GM11168 (cell line): ENCODE measurements around the gene PRR20E.
"Not testable (repeated sequence)": the region's sequence is repeated elsewhere in the genome, so short reads cannot be mapped to it uniquely, and the experiment has no call there.

Experiments
- in situ Hi-C: fragments of 300-500 bp; cut with MboI; formaldehyde crosslinking; loops from one replicate; pipeline ENCODE4 v1.12.0; 2022; ENCODE audit warnings: low sequenced_read_pairs; ENCODE audit not compliant: unreplicated experiment

The PRR20E gene

GRCh38 chr13:57166897-57167296 is at the start of gene PRR20E:
TSS of gene PRR20E (plus strand) at chr13:57167197. CDS start at chr13:57167584, 387 bp downstream.
- in situ Hi-C loops = not testable (repeated sequence)

GRCh38 chr13:57123681-57124080 is 43.3 kb upstream of the PRR20E start:
- in situ Hi-C loops = no loop called here

- in situ Hi-C loops = no loop called here
These were observed 38.1 kb upstream of the PRR20E start for GRCh38 chr13:57128909-57129308.

GRCh38 chr13:57136093-57136492 is 30.9 kb upstream of the PRR20E start:
- in situ Hi-C loops = no loop called here

GRCh38 chr13:57137585-57137984 is 29.4 kb upstream of the PRR20E start:
- in situ Hi-C loops = no loop called here

- in situ Hi-C loops = no loop called here
These were observed 28.0 kb upstream of the PRR20E start for GRCh38 chr13:57138988-57139387.

GRCh38 chr13:57139781-57140180 is 27.2 kb upstream of the PRR20E start:
- in situ Hi-C loops = not testable (repeated sequence)

GRCh38 chr13:57140235-57140968 is 26.6 kb upstream of the PRR20E start, which contains the start of gene PRR20A:
TSS of gene PRR20A (plus strand) at chr13:57140918. CDS start at chr13:57141305, 387 bp downstream.
- in situ Hi-C loops = not testable (repeated sequence)

- in situ Hi-C loops = not testable (repeated sequence)
These were observed 19.8 kb upstream of the PRR20E start, which contains the start of gene PRR20B for GRCh38 chr13:57147188-57147587. TSS of gene PRR20B (plus strand) at chr13:57147488. CDS start at chr13:57147875, 387 bp downstream.

- in situ Hi-C loops = not testable (repeated sequence)
These were observed 18.9 kb upstream of the PRR20E start for GRCh38 chr13:57148106-57148505.

GRCh38 chr13:57153761-57154160 is 13.2 kb upstream of the PRR20E start, which contains the start of gene PRR20C:
TSS of gene PRR20C (plus strand) at chr13:57154061. CDS start at chr13:57154448, 387 bp downstream.
- in situ Hi-C loops = not testable (repeated sequence)

GRCh38 chr13:57160332-57160731 is 6.7 kb upstream of the PRR20E start, which contains the start of gene PRR20D:
TSS of gene PRR20D (plus strand) at chr13:57160632. CDS start at chr13:57161019, 387 bp downstream.
- in situ Hi-C loops = not testable (repeated sequence)

- in situ Hi-C loops = no loop called here
These were observed 24.7 kb downstream of the PRR20E start for GRCh38 chr13:57191667-57192066.

- in situ Hi-C loops = no loop called here
These were observed 46.0 kb downstream of the PRR20E start for GRCh38 chr13:57212989-57213388.
